ENCODE results near the gene PTPRD.
A peak's percentile ranks its signal among the peaks of the same experiment; 100 is the strongest.
"Not testable (repeated sequence)": the region's sequence is repeated elsewhere in the genome, so short reads cannot be mapped to it uniquely, and the experiment has no call there.

The PTPRD gene

GRCh38 chr9:8946461-8946860, 1666.3 kb downstream of the PTPRD start:
- no peak for DNase-seq

GRCh38 chr9:8943392-8943791, 1669.4 kb downstream of the PTPRD start:
- no peak for DNase-seq

GRCh38 chr9:8940650-8941049, 1672.2 kb downstream of the PTPRD start:
- no peak for DNase-seq

- no peak for DNase-seq
Measured at GRCh38 chr9:8926461-8926860, 1686.3 kb downstream of the PTPRD start.

GRCh38 chr9:8924562-8924961, 1688.2 kb downstream of the PTPRD start:
- no peak for DNase-seq

- not testable (repeated sequence) for DNase-seq
Measured at GRCh38 chr9:8920478-8921183, 1692.2 kb downstream of the PTPRD start.

- no peak for DNase-seq
Measured at GRCh38 chr9:8917956-8918739, 1694.7 kb downstream of the PTPRD start.

GRCh38 chr9:8916771-8917170, 1696.0 kb downstream of the PTPRD start:
- no peak for DNase-seq

GRCh38 chr9:8907868-8908267, 1704.9 kb downstream of the PTPRD start:
- DNase-seq: no peak

GRCh38 chr9:8905731-8906130, 1707.1 kb downstream of the PTPRD start:
- DNase-seq: no peak

- DNase-seq: peak; percentile 41 to 66
Measured at GRCh38 chr9:8904771-8905515, 1707.9 kb downstream of the PTPRD start.

GRCh38 chr9:8903077-8903476, 1709.7 kb downstream of the PTPRD start:
- DNase-seq: no peak

GRCh38 chr9:8901146-8901545, 1711.7 kb downstream of the PTPRD start:
- DNase-seq: peak in 1 of 2 experiments; percentile 38

GRCh38 chr9:8899511-8899910, 1713.3 kb downstream of the PTPRD start:
- DNase-seq: no peak

- DNase-seq: peak; percentile 57 to 82
Measured at GRCh38 chr9:8895861-8896224, 1717.0 kb downstream of the PTPRD start.

GRCh38 chr9:8895106-8895860, 1717.5 kb downstream of the PTPRD start:
- DNase-seq: no peak

- no peak for DNase-seq
Measured at GRCh38 chr9:8890695-8891094, 1722.1 kb downstream of the PTPRD start.

GRCh38 chr9:8889100-8889499, 1723.7 kb downstream of the PTPRD start:
- DNase-seq: no peak

- no peak for DNase-seq
Measured at GRCh38 chr9:8888591-8888990, 1724.2 kb downstream of the PTPRD start.

- no peak for DNase-seq
Measured at GRCh38 chr9:8887369-8887768, 1725.4 kb downstream of the PTPRD start.

GRCh38 chr9:8883321-8883720, 1729.5 kb downstream of the PTPRD start:
- DNase-seq: no peak

- DNase-seq: no peak
Measured at GRCh38 chr9:8880060-8880459, 1732.7 kb downstream of the PTPRD start.

GRCh38 chr9:8879284-8879683, 1733.5 kb downstream of the PTPRD start:
- DNase-seq: no peak
